Activated naive CD8-positive, alpha-beta T cell treated with anti-CD3 and anti-CD28 coated beads for 36 hours (primary cell): ENCODE measurements around the gene CFAP410. TPM values are rescaled to one million over a fixed set of nuclear protein-coding genes. Genes with fewer than 3 reads are reported as not detected.
"Not testable (repeated sequence)": the region's sequence is repeated elsewhere in the genome, so short reads cannot be mapped to it uniquely, and the experiment has no call there.

ENCODE experiments used
- DNase-seq: peaks from one replicate; pipeline ENCODE4 v3.0.0; 2021
- H3K27ac Mint-ChIP-seq: one replicate; pipeline ENCODE4 v1.8.0; 2022; ENCODE audit warnings: mild to moderate bottlenecking, moderate library complexity, mixed read lengths
- H3K27me3 Mint-ChIP-seq: one replicate; pipeline ENCODE4 v1.8.0; 2022; ENCODE audit warnings: mild to moderate bottlenecking, mixed read lengths
- H3K36me3 Mint-ChIP-seq: one replicate; pipeline ENCODE4 v1.8.0; 2021; ENCODE audit warnings: mild to moderate bottlenecking, mixed read lengths
- H3K4me1 Mint-ChIP-seq: one replicate; pipeline ENCODE4 v1.8.0; 2021; ENCODE audit warnings: mixed read lengths
- H3K4me3 Mint-ChIP-seq: one replicate; pipeline ENCODE4 v1.8.0; 2022; ENCODE audit warnings: mild to moderate bottlenecking, moderate library complexity, mixed read lengths
- H3K9me3 Mint-ChIP-seq: one replicate; pipeline ENCODE4 v1.8.0; 2022; ENCODE audit warnings: mixed read lengths
- total RNA-seq, 2 experiments: library from RNA; stranded (reverse); gene quantifications; one replicate each; pipeline ENCODE4 v1.2.3, GENCODE V29; 2021

CFAP410 gene
- total RNA-seq, 2 experiments from 2014 or later: 14.0 to 14.8 TPM

DNA sequence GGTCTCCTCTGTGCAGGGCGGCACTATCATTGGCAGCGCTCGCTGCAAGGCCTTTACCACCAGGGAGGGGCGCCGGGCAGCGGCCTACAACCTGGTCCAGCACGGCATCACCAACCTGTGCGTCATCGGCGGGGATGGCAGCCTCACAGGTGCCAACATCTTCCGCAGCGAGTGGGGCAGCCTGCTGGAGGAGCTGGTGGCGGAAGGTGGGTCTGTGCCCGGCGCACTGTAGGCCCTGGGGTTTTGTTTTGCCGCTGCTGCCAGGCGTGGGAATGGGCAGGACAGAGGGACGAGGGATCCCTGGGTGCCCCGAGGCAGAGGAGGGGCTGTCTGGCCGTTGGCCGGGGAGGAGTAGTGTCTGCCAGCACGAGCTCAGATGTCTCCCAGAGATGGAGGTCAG, 27.1 kb downstream of the CFAP410 start:
- H3K27ac Mint-ChIP-seq: no peak overlapping the region
- peaks cover 3% of the 10 kb centered on the region for H3K4me1 Mint-ChIP-seq
- H3K9me3 Mint-ChIP-seq: no peaks in the 10 kb centered on the region
- peaks cover 8% of the 10 kb centered on the region for H3K36me3 Mint-ChIP-seq
- H3K27me3 Mint-ChIP-seq: no peaks in the 10 kb centered on the region
- no peak overlapping the region for H3K4me3 Mint-ChIP-seq
- DNase-seq: no peak

DNA sequence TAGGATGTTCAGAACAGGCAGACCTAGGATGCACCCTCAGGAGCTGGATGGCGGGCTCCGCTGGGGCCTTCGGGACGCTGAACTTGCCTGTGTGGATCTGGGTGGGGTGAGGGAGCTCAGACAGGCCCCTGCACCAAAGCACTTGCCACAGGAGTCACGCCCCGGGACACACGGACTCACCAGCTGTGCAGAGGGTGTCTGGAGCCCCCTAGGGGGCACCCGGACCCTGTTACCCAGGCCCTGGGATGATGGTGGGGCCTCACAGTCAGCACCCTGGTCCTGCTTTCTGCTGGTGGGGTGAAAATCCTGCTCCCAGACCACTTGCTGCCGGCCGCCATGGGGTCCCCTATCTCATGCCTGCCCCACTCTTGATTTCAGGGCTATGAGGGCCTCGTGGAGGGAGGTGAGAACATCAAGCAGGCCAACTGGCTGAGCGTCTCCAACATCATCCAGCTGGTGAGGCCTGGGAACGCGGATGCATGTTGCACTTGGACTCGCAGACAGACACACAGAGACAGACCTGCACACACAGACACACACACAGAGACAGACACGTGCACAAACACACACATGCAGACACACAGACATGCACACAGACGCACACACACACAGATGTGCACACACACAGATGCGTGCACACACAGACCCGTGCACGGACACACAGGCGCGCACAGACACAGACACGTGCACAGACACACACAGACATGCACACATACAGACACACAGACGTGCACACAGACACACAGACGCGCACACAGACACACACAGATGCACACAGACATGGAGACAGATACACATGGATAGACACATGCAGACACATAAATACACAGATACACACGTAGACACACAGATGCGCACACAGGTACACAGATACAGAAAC, 28.3 kb downstream of the CFAP410 start:
- no peak overlapping the region for H3K27ac Mint-ChIP-seq
- no peaks in the 10 kb centered on the region for H3K27me3 Mint-ChIP-seq
- no peak for DNase-seq
- H3K9me3 Mint-ChIP-seq: no peaks in the 10 kb centered on the region
- peaks cover 6% of the 10 kb centered on the region for H3K4me1 Mint-ChIP-seq
- H3K4me3 Mint-ChIP-seq: no peak overlapping the region
- peaks cover 8% of the 10 kb centered on the region for H3K36me3 Mint-ChIP-seq

DNA sequence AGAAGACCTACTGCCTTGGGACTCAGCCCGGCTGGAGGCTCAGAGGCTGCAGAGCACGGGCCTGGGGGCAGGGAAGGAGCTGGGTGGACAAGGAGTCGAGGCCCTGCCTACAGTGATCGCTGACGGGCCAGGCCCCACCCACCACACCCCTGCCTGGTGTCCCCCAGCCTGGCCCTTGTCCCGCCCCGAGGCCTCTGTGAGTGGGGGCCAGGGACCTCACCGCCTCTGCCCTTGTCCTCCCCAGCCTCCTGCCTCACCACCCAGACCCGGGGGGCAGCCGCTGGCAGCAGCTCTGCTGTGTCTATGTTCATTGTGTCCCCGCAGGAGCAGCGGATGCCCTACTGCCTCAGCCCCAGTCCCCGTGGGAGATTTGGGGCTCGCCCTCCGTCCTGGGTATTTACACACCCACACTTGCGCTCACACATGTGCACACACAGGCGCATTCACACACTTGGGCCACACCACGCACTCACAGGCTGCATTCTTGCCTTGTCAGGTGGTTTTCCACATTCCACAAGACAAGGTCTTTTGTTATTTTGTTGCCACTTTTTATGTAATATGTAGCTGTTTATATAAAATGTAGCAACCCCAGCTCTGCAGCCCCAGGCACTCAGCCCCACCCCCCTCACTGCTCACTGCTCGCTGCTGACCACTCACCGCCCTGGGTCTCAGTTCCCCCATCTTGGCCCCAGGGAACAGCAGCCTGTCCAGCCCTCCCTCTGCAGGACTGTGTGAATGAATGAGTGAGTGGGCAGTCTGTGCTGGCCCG, 32.1 kb downstream of the CFAP410 start:
- DNase-seq: no peak
- Mint-ChIP-seq H3K36me3 (peaks cover 8% of the 10 kb centered on the region), H3K27ac (no peak overlapping the region), H3K9me3 (no peaks in the 10 kb centered on the region), H3K4me1 (peaks cover 25% of the 10 kb centered on the region), H3K27me3 (no peaks in the 10 kb centered on the region), H3K4me3 (no peak overlapping the region)

GRCh38 chr21:44305691-44306090, 33.5 kb downstream of the CFAP410 start:
- Mint-ChIP-seq H3K4me3 (no peak overlapping the region), H3K4me1 (peaks cover 30% of the 10 kb centered on the region), H3K36me3 (peaks cover 8% of the 10 kb centered on the region), H3K9me3 (no peaks in the 10 kb centered on the region), H3K27me3 (no peaks in the 10 kb centered on the region), H3K27ac (no peak overlapping the region)
- no peak for DNase-seq

DNA sequence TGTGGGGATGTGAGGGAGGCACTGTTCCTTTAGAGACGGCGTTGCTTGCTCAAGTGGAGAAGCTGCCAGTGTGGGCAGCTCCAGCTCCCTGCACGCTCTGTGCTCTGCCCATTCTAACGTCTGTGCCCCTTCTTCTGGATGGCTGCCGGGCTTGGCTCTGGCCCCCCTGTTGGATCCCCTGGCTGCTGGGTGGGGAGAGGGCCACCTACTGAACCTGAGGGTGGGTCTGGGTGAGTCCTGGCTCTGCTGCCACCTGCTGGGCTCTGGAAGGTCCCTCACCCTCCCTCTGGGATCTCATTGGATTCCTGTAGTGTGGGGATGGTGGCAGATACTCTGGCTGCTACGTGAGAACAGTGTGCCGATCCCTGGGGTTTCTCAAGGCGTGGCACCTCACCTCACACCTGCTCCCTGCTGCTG, 34.3 kb downstream of the CFAP410 start:
- peak; percentile 38 for DNase-seq
- H3K27ac Mint-ChIP-seq: no peak overlapping the region
- H3K36me3 Mint-ChIP-seq: peaks cover 8% of the 10 kb centered on the region
- no peak overlapping the region for H3K4me3 Mint-ChIP-seq
- peaks cover 30% of the 10 kb centered on the region for H3K4me1 Mint-ChIP-seq
- H3K27me3 Mint-ChIP-seq: no peaks in the 10 kb centered on the region
- no peaks in the 10 kb centered on the region for H3K9me3 Mint-ChIP-seq

- Mint-ChIP-seq H3K36me3 (peaks cover 8% of the 10 kb centered on the region), H3K9me3 (no peaks in the 10 kb centered on the region), H3K27ac (no peak overlapping the region), H3K4me3 (no peak overlapping the region), H3K4me1 (peaks cover 33% of the 10 kb centered on the region), H3K27me3 (no peaks in the 10 kb centered on the region)
- no peak for DNase-seq
Measured at GRCh38 chr21:44304011-44304616, 35.1 kb downstream of the CFAP410 start.

DNA sequence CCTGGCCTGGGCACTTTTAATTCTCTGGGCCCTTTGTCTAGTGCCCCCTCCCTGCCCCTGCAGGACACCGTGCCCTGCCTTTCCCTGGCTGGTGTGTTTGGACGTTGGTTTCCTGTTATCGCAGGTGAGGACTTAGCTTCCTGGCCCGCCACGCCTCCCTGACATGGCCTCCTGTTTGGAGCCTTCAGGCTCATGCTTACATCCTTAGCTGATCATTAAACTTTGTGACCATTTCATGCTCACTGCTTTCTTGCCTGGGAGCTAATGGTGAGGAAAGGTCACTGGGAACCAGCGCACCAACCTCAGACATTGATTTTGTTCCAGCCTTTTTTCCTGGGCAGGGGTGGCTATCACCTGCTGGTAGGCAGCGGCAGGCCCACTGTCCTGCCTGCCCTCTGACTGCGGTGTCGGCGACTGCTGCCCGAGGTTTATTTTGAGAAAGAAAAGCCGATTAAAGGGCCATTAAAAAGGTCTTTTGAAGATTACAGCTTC, 35.7 kb downstream of the CFAP410 start:
- Mint-ChIP-seq H3K4me3 (peak overlapping the region; percentile 18), H3K9me3 (no peaks in the 10 kb centered on the region), H3K27ac (no peak overlapping the region), H3K27me3 (no peaks in the 10 kb centered on the region), H3K4me1 (peaks cover 37% of the 10 kb centered on the region), H3K36me3 (peaks cover 8% of the 10 kb centered on the region)
- no peak for DNase-seq

GRCh38 chr21:44302573-44303401, 36.4 kb downstream of the CFAP410 start:
- not testable (repeated sequence) for DNase-seq, H3K27ac Mint-ChIP-seq, H3K27me3 Mint-ChIP-seq, H3K36me3 Mint-ChIP-seq, H3K9me3 Mint-ChIP-seq
- Mint-ChIP-seq H3K4me1 (peaks cover 41% of the 10 kb centered on the region), H3K4me3 (peak overlapping the region; percentile 51)

DNA sequence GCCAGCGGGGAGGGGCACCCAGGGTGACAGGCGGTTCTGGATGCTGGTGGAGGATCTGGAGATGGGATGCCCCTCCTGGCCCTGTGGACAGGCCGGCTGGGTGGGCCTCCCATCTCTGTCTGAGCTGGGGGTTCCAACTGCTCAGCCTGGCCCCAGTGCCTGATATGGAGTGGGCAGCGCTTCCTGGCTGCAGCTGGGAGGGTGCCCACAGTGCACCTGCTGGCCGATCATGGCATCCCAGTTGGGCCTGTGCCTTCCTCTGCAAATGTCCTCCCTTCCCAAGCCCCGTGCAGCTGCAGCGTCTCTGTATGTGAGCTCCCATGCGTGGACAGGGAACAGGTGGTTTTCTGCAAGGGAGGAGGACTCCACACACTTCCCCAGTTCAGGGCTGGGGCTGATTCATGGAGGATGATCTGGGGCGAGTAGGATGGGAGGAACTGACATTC, 37.2 kb downstream of the CFAP410 start:
- H3K4me3 Mint-ChIP-seq: peak overlapping the region; percentile 51
- peaks cover 44% of the 10 kb centered on the region for H3K4me1 Mint-ChIP-seq
- no peak overlapping the region for H3K27ac Mint-ChIP-seq

DNA sequence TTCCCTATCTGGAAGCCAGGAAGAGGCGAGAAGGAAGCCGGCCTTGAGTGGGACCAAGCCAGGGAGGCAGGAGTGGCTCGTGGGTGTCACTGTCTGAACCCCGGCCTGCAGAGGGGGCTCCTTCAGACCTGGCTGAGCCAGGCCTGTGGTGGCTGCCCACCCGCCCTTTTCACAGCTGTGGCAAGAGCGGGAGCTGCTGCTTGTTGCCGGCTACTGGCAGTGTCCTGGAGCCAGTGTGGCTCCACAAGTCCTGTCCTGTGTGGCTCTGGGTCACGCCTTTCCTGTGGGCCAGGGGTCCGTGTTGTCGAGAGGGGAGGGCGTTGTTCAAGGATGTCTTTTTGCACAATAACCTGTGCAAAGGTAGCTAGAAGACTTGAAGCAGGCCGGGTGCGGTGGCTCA, 38.0 kb downstream of the CFAP410 start:
- Mint-ChIP-seq H3K36me3 (peaks cover 3% of the 10 kb centered on the region), H3K9me3 (no peaks in the 10 kb centered on the region), H3K27ac (peak overlapping the region; percentile 66), H3K4me3 (peak overlapping the region; percentile 83), H3K27me3 (no peaks in the 10 kb centered on the region), H3K4me1 (peaks cover 42% of the 10 kb centered on the region)
- no peak for DNase-seq

More for the DNA sequence above, 37.2 kb downstream of the CFAP410 start:
- H3K36me3 Mint-ChIP-seq: peaks cover 3% of the 10 kb centered on the region
- H3K9me3 Mint-ChIP-seq: no peaks in the 10 kb centered on the region
- H3K27me3 Mint-ChIP-seq: no peaks in the 10 kb centered on the region
- no peak for DNase-seq

- Mint-ChIP-seq H3K4me3 (peak overlapping the region; percentile 83), H3K27me3 (no peaks in the 10 kb centered on the region), H3K27ac (peak overlapping the region; percentile 66), H3K4me1 (peaks cover 44% of the 10 kb centered on the region), H3K9me3 (no peaks in the 10 kb centered on the region), H3K36me3 (peaks cover 3% of the 10 kb centered on the region)
- peak; percentile 76 for DNase-seq
Measured at GRCh38 chr21:44300262-44300959, 38.8 kb downstream of the CFAP410 start.

DNA sequence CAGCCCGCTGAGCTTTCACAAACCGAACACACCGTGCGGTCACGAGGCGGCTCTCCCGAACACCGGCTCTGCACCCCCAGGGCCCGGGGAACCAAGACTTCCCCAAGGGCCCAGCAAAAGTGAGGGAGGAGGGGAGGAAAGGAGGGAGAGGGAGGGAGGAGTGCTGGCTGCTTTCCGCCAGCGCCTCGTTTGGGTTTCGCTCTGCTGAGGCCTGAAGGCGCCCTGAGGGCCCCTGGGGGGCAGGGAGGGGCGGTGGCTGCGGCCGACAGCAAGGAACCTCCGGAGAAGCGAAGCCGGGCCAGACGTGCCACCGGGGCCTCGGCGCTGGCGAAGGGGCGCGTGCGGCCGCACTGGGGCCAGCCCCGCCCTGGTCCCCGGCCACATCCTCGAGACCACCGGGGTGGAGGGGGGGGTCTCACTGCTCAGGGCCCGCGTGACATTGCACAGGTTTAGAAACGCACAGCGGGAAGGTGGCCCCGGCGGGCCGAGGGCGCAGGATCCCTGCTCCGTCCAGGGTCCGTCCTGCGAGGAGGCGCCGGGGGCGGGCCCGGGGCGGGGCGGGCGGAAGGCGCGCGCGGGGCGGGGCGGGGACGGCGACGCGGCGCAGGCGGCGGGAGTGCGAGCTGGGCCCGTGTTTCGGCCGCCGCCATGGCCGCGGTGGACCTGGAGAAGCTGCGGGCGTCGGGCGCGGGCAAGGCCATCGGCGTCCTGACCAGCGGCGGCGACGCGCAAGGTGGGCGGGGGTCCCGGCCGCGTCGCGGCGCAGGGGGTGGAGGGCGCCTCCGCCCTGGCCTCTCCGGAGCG, 39.5 kb downstream of the CFAP410 start, which contains the start of gene PFKL:
PFKL (plus strand) TSS at position 596 of the 804 bp plus-strand sequence; CDS start at position 649, 53 bp downstream.
- peak within 1 kb of the TSS; percentile 89 for H3K4me3 Mint-ChIP-seq
- peak; percentile 80 for DNase-seq
- peaks cover 3% of the 10 kb centered on the region for H3K36me3 Mint-ChIP-seq
- peaks cover 41% of the 10 kb centered on the region for H3K4me1 Mint-ChIP-seq
- H3K27me3 Mint-ChIP-seq: no peaks in the 10 kb centered on the region
- peak within 1 kb of the TSS; percentile 96 for H3K27ac Mint-ChIP-seq
- no peaks in the 10 kb centered on the region for H3K9me3 Mint-ChIP-seq

DNA sequence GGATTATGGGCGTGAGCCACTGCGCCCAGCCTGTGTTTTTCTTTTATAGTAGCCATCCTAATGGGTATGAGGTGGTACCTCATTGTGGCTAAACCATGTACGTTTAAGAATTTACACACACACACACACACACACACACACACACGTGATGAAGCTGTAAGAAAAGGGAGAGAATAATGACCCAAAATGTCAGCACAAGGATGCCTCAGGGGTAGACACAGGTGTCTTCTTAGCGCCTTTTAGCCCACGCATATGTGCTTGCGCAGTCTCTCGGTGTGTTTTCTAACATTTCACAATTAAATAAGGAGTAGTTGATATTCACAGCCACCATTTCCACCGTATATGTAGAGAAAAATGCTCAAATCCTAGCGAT, 40.1 kb downstream of the CFAP410 start:
- Mint-ChIP-seq H3K27ac (peak overlapping the region; percentile 96), H3K27me3 (no peaks in the 10 kb centered on the region), H3K4me1 (peaks cover 40% of the 10 kb centered on the region), H3K9me3 (no peaks in the 10 kb centered on the region), H3K36me3 (peaks cover 3% of the 10 kb centered on the region), H3K4me3 (peak overlapping the region; percentile 89)
- no peak for DNase-seq
